Measurements from ENCODE around the gene ALDH4A1. TPM values are rescaled to one million over a fixed set of nuclear protein-coding genes. Genes with fewer than 3 reads are reported as not detected.

The ALDH4A1 gene
- total and polyA plus RNA-seq, 3 experiments from 2014 or later = 1.4 to 9.5 (median 9.3) TPM

GRCh38 chr1:18908911-18909771, 6.8 kb upstream of the ALDH4A1 start:
- DNase-seq = no peak
- CTCF ChIA-PET = interaction anchor here (0.9 to 6.7 kb wide), 11 partner anchors 19 to 205 kb away, joined by 3 to 87 read pairs (median 3); no protein-coding TSS in a partner anchor
- Histone ChIP-seq H3K36me3 (ENCODE audit: insufficient read depth, low read length) (peaks cover 30% of the 10 kb centered on the region), H3K27ac (ENCODE audit: low read depth, low read length) (no peak overlapping the region), H3K27me3 (ENCODE audit: insufficient read depth, low read length, poor library complexity, severe bottlenecking) (no peaks in the 10 kb centered on the region), H3K9me3 (ENCODE audit: low read length) (no peaks in the 10 kb centered on the region), H3K4me3 (ENCODE audit: low read length) (no peak overlapping the region), H3K4me1 (ENCODE audit: insufficient read depth, low read length) (peaks cover 5% of the 10 kb centered on the region)
- peaks cover 8 to 9% (median 9%) of the 10 kb centered on the region in 3 donors for H3K4me1 Mint-ChIP-seq
- POLR2A ChIA-PET = interaction anchor here (0.7 to 1.8 kb wide), 2 partner anchors 19 to 48 kb away, joined by 5 to 7 read pairs; partner anchors contain the start of gene IFFO2
- H3K27ac Mint-ChIP-seq = peak overlapping the region in 7 of 8 donors; percentile 32 to 64 (median 43)
- H3K4me3 Mint-ChIP-seq = peak overlapping the region in 1 of 7 donors; percentile 27
- H3K36me3 Mint-ChIP-seq = peaks cover 4 to 76% (median 10%) of the 10 kb centered on the region in 3 donors
- no peaks in the 10 kb centered on the region for H3K9me3 Mint-ChIP-seq
- H3K27me3 Mint-ChIP-seq = no peaks in the 10 kb centered on the region

DNA sequence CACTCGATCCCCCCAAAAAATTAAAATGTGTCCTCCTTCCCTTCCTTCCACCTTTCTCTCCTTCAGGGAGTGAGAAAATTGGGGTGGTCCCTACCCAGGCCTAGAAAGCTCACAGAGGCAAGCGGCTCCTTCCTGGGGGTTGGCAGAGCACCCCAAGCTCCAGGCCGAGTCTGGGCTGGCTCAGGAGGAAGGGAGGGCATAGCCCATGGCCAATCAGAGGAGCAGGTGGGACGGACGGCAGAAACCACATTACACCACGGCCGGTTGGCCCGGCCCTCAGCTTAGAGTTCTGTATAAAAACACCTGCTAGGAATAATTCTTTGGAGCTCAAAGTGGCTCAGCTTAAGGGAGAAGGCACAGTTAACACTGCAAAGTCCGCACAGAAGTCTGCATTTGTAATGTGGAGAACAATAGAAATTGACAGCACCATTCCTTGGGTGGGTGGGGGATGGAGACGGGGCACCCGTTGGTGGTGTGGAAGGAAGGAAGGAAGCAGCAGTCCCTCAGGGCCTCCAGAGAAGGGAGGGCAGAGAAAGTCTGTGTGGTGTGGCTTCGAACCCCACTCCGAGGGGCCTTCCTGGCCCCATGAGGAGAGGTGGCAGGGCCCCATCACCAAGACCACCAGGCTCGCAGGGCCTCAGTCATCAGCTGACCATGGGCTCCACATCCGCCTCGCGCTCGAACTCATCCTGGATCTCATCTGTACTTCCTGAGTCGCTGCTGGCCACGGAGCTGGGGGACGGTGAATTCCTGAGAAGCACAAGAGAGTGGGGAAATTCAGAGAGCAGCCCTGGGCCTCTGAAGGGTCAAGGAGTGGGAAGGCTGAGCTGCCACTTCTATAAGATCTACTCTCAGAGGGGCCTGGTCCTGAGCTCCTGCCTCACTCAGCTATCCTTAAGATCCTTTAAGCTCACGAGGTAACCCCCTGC, 5.8 kb upstream of the ALDH4A1 start:
- Mint-ChIP-seq H3K4me1 (peaks cover 10 to 15% (median 14%) of the 10 kb centered on the region in 3 donors), H3K27ac (peak overlapping the region in 6 of 8 donors; percentile 37 to 81 (median 70)), H3K36me3 (peaks cover 3 to 71% (median 10%) of the 10 kb centered on the region in 3 donors), H3K4me3 (peak overlapping the region in 1 of 7 donors; percentile 34), H3K27me3 (no peaks in the 10 kb centered on the region), H3K9me3 (no peaks in the 10 kb centered on the region)
- DNase-seq = no peak
- Histone ChIP-seq H3K36me3 (ENCODE audit: insufficient read depth, low read length) (peaks cover 30% of the 10 kb centered on the region), H3K27me3 (ENCODE audit: insufficient read depth, low read length, poor library complexity, severe bottlenecking) (no peaks in the 10 kb centered on the region), H3K27ac (ENCODE audit: low read depth, low read length) (peak overlapping the region; percentile 44), H3K9me3 (ENCODE audit: low read length) (no peaks in the 10 kb centered on the region), H3K4me1 (ENCODE audit: insufficient read depth, low read length) (peaks cover 9% of the 10 kb centered on the region), H3K4me3 (ENCODE audit: low read length) (no peak overlapping the region)
- POLR2A ChIA-PET = interaction anchor here (0.7 to 1.8 kb wide), 2 partner anchors 20 to 49 kb away, joined by 5 to 7 read pairs; partner anchors contain the start of gene IFFO2
- CTCF ChIA-PET = interaction anchor here (0.8 to 6.7 kb wide), 23 partner anchors 11 to 206 kb away, joined by 3 to 87 read pairs (median 6); partner anchors contain the start of gene IFFO2

- Mint-ChIP-seq H3K36me3 (peaks cover 0 to 64% (median 10%) of the 10 kb centered on the region in 3 donors), H3K27ac (peak overlapping the region in 7 of 8 donors; percentile 32 to 79 (median 47))
- POLR2A ChIA-PET = interaction anchor here (0.6 to 0.8 kb wide), 3 partner anchors 65 to 805 kb away, joined by 4 to 5 read pairs (median 4); no protein-coding TSS in a partner anchor
Measured at GRCh38 chr1:18907021-18907916, 4.9 kb upstream of the ALDH4A1 start.

DNA sequence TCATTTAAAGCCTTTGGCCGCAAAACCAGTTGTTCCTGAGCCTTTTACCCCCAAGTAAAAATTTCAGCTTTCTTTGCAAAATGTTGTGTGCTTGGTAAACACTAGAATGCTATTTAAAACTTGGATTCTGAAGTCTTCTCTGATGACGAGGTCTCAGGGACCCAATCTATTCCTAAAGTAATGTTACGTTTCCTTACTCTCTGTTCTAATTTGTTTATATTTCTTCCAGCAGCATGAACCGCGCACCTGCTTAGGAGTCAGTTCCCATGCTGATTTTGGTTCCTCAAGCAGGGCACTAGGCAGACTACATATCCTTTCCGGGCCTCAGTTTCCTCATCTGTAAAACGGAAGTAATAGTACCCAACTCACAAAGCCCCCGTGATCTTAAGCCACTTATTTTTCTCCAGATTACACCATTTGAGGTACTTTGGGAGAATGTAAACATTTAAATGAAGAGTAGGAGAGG, 969 bp upstream of the ALDH4A1 start:
- Mint-ChIP-seq H3K4me3 (peak overlapping the region; percentile 90 to 98 (median 91)), H3K4me1 (peaks cover 22 to 25% (median 24%) of the 10 kb centered on the region in 3 donors), H3K36me3 (peaks cover 0 to 30% (median 2%) of the 10 kb centered on the region in 3 donors), H3K27me3 (no peaks in the 10 kb centered on the region), H3K27ac (peak overlapping the region; percentile 64 to 99 (median 96)), H3K9me3 (no peaks in the 10 kb centered on the region)
- H3K27ac ChIP-seq (ENCODE audit: low read depth, low read length) = peak overlapping the region; percentile 77
- H3K4me3 ChIP-seq (ENCODE audit: low read length) = peak overlapping the region; percentile 83
- no peaks in the 10 kb centered on the region for H3K27me3 ChIP-seq (ENCODE audit: insufficient read depth, low read length, poor library complexity, severe bottlenecking)
- peaks cover 6% of the 10 kb centered on the region for H3K36me3 ChIP-seq (ENCODE audit: insufficient read depth, low read length)
- ChIA-PET CTCF (interaction anchor here (0.6 to 5.2 kb wide), 7 partner anchors 10 to 69 kb away, joined by 3 to 28 read pairs (median 7); no protein-coding TSS in a partner anchor), POLR2A (interaction anchor here (0.7 to 2.0 kb wide), 7 partner anchors 21 to 172 kb away, joined by 3 to 11 read pairs (median 6); partner anchors contain the start of gene IFFO2)
- H3K9me3 ChIP-seq (ENCODE audit: low read length) = no peaks in the 10 kb centered on the region
- no peak for DNase-seq
- peaks cover 30% of the 10 kb centered on the region for H3K4me1 ChIP-seq (ENCODE audit: insufficient read depth, low read length)

More at GRCh38 chr1:18907021-18907916, 4.9 kb upstream of the ALDH4A1 start:
- no peaks in the 10 kb centered on the region for H3K27me3 Mint-ChIP-seq
- peaks cover 12% of the 10 kb centered on the region for H3K4me1 ChIP-seq (ENCODE audit: insufficient read depth, low read length)
- no peaks in the 10 kb centered on the region for H3K27me3 ChIP-seq (ENCODE audit: insufficient read depth, low read length, poor library complexity, severe bottlenecking)
- H3K36me3 ChIP-seq (ENCODE audit: insufficient read depth, low read length) = peaks cover 30% of the 10 kb centered on the region
- H3K9me3 Mint-ChIP-seq = no peaks in the 10 kb centered on the region
- H3K4me3 Mint-ChIP-seq = peak overlapping the region in 1 of 7 donors; percentile 3
- peak overlapping the region; percentile 44 for H3K27ac ChIP-seq (ENCODE audit: low read depth, low read length)
- H3K4me1 Mint-ChIP-seq = peaks cover 15 to 18% (median 18%) of the 10 kb centered on the region in 3 donors
- no peaks in the 10 kb centered on the region for H3K9me3 ChIP-seq (ENCODE audit: low read length)
- DNase-seq = peak; percentile 38 to 74 (median 71)
- CTCF ChIA-PET = interaction anchor here (0.6 to 6.7 kb wide), 32 partner anchors 8 to 206 kb away, joined by 3 to 87 read pairs (median 4); partner anchors contain the start of gene IFFO2
- no peak overlapping the region for H3K4me3 ChIP-seq (ENCODE audit: low read length)

DNA sequence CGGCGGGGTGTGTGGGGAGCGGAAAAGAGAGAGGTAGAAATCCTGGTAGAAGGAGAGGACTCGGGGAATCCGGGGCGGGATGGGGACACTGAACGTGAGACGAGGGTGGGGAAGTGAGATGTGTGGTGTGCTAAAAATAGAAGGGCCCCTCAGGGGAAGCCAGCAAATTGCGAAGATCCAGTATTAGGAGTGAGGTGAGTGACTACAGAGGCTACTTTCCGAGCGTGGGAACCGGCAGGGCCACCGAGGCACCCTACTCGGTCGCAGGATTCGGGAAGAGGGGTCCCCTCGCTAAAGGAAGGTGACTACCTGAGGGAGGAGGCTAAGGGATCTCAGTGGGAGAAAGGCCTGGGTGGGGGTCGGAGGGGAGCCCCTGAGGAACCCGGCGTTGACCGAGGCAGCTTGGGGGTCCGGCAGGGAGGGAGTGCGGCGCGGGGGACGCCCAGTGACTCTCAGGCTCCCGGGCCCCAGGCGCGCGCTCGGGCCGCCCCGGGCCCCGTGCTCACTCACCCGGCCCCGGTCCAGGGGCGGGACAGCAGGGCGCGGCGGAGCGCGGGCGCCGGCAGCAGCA, 318 bp downstream of the ALDH4A1 start:
- H3K27ac ChIP-seq (ENCODE audit: low read depth, low read length) = peak overlapping the region; percentile 77
- H3K9me3 ChIP-seq (ENCODE audit: low read length) = no peaks in the 10 kb centered on the region
- ChIA-PET POLR2A (interaction anchor here (0.6 to 2.0 kb wide), 7 partner anchors 13 to 173 kb away, joined by 3 to 11 read pairs (median 6); partner anchors contain the start of gene IFFO2), CTCF (interaction anchor here (0.9 to 5.2 kb wide), 7 partner anchors 11 to 71 kb away, joined by 4 to 28 read pairs (median 7); no protein-coding TSS in a partner anchor)
- Mint-ChIP-seq H3K36me3 (peaks cover 0 to 18% (median 0%) of the 10 kb centered on the region in 3 donors), H3K4me1 (peaks cover 22 to 25% (median 24%) of the 10 kb centered on the region in 3 donors), H3K4me3 (peak overlapping the region; percentile 90 to 98 (median 91)), H3K9me3 (no peaks in the 10 kb centered on the region), H3K27me3 (no peaks in the 10 kb centered on the region), H3K27ac (peak overlapping the region; percentile 80 to 99 (median 94))
- no peaks in the 10 kb centered on the region for H3K36me3 ChIP-seq (ENCODE audit: insufficient read depth, low read length)
- H3K4me3 ChIP-seq (ENCODE audit: low read length) = peak overlapping the region; percentile 83
- H3K4me1 ChIP-seq (ENCODE audit: insufficient read depth, low read length) = peaks cover 27% of the 10 kb centered on the region
- DNase-seq = no peak
- H3K27me3 ChIP-seq (ENCODE audit: insufficient read depth, low read length, poor library complexity, severe bottlenecking) = no peaks in the 10 kb centered on the region

DNA sequence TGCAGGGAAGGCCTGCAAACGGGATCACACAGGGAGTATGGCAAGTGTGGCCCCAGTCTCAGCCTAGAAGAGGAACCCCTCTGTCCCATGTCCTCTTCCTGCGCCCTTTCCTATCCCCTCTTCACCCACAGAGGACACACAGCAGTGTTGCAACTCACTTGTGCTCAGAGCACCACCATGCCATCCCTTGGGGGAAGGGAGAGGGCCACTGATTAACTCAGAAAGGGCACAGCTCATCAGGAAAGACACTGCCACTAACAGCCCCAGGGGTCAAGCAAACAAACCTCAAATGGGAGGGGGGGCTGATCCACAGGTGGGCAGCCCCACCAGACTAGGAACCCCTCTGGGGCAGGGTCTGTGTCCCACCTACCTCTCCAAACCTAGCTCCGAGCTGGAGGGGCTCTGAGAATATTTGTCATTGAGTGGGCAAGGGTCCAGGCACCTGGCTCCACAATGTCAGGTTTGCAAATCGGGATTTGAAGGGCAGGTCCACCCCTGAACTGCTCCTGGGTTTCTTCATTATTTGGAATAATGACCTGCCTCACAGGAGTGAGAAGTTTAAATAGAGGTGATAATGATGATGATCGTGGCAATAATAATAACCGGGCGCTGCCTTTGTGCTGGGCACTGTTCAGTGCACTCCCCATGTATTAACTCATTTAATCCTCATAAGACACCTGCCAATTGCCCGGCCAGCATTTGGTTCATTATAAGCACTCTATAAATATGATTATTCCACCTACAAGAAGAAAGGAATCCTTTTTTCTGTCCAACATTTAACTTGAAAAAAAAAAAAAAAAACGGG, 1.0 kb downstream of the ALDH4A1 start:
- H3K27ac Mint-ChIP-seq = peak overlapping the region; percentile 36 to 94 (median 84)
- H3K27me3 ChIP-seq (ENCODE audit: insufficient read depth, low read length, poor library complexity, severe bottlenecking) = no peaks in the 10 kb centered on the region
- ChIA-PET CTCF (interaction anchor here (0.8 to 5.2 kb wide), 4 partner anchors 12 to 72 kb away, joined by 3 to 28 read pairs (median 4); no protein-coding TSS in a partner anchor), POLR2A (interaction anchor here (0.6 to 2.0 kb wide), 3 partner anchors 13 to 71 kb away, joined by 3 to 11 read pairs (median 7); partner anchors contain the start of gene IFFO2)
- no peaks in the 10 kb centered on the region for H3K27me3 Mint-ChIP-seq
- no peaks in the 10 kb centered on the region for H3K9me3 ChIP-seq (ENCODE audit: low read length)
- H3K4me3 Mint-ChIP-seq = peak overlapping the region; percentile 85 to 98 (median 90)
- no peaks in the 10 kb centered on the region for H3K9me3 Mint-ChIP-seq
- H3K4me3 ChIP-seq (ENCODE audit: low read length) = peak overlapping the region; percentile 83
- H3K27ac ChIP-seq (ENCODE audit: low read depth, low read length) = peak overlapping the region; percentile 77
- H3K4me1 Mint-ChIP-seq = peaks cover 20 to 25% (median 22%) of the 10 kb centered on the region in 3 donors
- no peaks in the 10 kb centered on the region for H3K36me3 ChIP-seq (ENCODE audit: insufficient read depth, low read length)
- peaks cover 0 to 11% (median 0%) of the 10 kb centered on the region in 3 donors for H3K36me3 Mint-ChIP-seq
- no peak for DNase-seq
- peaks cover 25% of the 10 kb centered on the region for H3K4me1 ChIP-seq (ENCODE audit: insufficient read depth, low read length)

Data from CD8-positive, alpha-beta memory T cell (primary cell).